Bronchus fibroblast of lung (primary cell): ENCODE data around the gene FAM72C. TPM values are rescaled to one million over a fixed set of nuclear protein-coding genes. Genes with fewer than 3 reads are reported as not detected.

Experiments used
- total RNA-seq: library from RNA; depleted of rRNA; stranded (reverse); fragments of >200 nt; gene quantifications from 2 replicates; pipeline ENCODE4 v1.2.3, GENCODE V29; 2015

Gene FAM72C
- total RNA-seq = 2.5 and 3.4 TPM in 2 replicates

DNA sequence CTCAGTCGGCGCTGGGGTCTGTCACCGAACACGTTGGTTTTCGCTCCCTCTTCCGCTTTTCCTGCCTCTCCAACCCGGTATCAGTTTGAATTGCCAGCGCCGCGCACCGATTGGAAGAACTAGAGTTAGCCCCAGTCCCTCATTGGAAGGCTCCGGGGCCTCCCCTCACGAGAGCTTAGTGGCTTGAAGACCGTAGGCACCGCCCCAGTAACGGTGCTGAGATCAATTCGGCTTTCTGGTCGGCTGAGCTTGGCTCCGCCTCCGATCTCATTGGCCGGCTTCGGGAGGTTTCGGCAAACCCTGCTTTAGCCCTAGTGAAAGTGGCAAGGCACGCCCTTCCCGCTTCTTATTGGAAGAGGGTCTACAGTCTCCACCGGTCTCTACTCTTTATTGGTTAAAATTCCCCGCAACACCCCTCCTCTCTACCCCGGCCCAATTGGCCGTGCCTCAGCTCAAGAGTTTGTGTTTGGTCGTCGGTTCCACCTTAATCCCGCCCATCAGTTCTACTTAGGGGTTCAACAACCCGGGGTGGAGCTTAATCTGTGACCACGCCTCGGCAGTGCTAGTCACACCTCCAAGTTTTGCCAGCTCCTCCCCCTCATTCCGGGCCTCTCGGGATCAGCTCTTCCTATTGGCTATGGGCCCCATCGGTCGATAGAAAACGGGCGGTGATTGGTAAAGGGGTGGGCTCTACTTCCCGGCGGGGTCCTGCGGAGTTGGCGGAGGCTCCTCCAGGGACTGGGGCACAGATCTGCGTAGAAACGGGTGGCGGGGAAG lies at the start of gene FAM72C:
TSS of gene FAM72C (minus strand) at position 63 of the 777 bp plus-strand sequence. CDS start 845 bp downstream, outside the sequence.

